ENCODE results near the gene ZNF138.
"Not testable (repeated sequence)": the region's sequence is repeated elsewhere in the genome, so short reads cannot be mapped to it uniquely, and the experiment has no call there.

The ZNF138 gene

DNA sequence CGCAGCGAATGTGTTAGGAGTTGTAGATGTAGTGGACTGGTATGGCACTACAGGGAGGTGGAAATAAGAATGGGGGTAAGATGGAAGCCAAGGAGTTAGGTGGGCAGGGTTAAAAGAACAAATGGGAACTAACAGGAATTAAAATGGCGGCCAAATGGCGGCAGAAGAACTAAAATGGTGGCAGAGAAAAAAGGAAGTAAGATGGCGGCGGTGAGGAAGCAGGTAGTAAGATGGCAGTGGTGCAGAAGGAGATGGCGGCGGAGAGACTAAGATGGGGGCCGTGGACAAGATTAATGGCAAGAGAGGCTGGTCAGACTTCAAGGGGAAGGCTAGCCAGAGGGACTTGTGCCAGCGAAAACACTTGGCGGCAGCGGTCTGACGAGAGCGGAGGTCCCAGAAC, 44.5 kb downstream of the ZNF138 start:
- no peak for DNase-seq (ENCODE audit: low read depth)

DNA sequence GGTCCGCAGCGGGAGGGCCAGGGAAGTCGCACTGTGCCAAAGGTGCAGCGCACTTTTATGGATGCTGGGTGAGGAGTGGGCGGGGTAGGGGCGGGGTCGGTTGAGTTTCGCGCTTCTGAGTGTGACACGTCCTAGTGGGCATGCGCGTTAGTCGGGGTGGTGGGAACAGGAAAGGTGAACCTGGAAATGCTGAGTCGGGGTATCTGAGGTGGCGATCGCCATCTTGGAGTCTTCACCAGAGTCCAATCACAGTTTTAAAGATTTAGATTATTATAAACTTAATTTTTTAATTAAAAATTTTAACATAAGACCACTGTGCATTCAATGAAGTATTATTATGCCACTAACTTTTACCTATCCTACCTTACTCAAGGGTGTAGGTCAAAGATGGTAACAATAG, 45.7 kb downstream of the ZNF138 start:
- DNase-seq (ENCODE audit: low read depth) = no peak

DNA sequence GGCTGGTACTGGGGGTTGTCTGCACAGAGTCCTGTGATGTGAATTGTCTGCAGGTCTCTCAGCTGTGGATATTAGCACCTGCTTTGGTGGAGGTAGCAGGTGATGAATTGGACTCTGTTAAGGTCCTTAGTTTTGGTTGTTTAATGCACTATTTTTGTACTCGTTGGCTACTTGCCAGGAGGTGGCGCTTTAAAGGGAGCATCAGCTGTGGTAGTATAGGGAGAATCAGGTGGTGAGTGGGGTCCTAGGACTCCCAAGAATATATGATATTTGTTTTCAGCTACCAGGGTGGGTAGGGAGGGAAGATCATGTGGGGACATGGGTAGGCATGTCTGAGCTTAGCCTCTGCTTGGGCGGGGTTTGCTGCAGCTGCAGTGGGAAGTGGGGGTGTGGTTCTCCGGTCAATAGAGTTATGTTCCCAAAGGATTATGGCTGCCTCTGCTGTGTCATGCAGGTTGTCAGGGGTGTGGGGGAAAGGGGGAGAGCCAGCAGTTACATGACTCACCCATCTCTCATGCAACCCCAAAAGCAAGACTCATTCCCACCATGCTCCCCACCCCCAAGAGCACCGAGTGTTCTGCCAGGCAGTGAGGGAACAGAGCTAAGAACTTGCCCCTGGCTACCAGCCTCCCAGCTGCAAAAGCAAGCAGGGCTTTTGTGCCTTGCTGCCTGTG, 55.2 kb downstream of the ZNF138 start:
- no peak for DNase-seq (ENCODE audit: low read depth)

DNA sequence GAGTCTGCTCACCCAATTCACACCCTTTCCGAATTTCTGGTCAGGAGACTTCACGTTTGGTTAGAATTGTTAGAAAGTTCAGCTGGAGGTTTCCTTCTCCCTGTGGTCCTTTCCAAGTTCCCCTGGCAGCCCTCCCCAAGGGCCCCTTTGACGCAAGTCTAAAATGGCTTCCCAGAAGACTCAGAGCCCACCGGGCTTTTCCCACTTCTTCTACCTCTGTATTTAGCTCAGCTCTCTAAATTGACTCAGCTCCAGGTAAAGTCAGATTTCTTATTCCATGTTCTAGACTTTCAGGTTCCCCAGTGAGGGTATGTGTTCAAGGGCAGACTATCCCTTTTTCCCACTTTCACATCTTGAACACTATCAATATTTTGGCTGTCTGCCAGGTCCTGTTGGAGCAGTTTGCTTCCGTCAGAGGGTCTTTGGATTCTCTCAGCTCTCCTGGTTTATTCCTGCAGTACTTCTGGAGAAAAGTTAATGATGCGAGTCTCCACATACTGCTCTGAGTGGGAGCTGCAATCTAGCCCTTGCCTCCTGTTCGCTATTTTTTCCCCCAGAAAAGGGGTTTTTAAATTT, 55.8 kb downstream of the ZNF138 start:
- no peak for DNase-seq (ENCODE audit: low read depth)

DNA sequence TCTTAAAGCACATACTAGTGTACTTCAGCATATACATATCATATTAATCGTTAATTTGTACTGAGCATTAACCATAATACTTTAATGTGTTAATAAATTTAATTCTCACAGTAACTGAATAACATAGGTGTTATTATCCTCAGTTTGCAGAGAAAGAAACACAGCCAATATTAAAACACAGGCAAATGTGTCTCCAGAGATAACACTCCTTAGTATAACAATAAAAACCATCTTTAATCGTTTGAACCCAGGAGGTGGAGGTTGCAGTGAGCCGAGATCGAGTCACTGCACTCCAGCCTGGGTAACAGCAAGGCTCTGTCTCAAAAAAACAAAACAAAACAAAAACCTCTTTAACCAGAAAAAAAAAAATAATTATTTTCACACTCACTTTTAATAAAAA, 59.5 kb downstream of the ZNF138 start:
- no peak for DNase-seq (ENCODE audit: low read depth)

DNA sequence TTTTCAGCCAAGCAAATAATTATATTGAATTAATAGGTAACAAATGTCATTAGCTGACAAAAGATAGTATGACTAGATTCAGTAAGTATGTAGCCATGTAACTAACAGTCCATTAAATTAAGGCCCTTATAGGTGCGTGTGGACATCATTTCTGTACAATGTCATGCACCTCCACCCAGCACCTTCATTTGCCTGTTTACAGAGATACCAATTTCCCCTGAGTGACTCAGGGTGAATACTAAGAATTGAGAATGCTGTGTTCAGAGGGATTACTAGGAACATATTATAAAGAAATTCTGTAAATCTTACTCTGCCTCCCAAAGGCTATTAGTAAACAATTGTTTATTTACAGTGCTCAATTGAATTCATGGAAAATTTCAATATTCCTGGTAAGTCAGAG, 60.7 kb downstream of the ZNF138 start:
- no peak for DNase-seq (ENCODE audit: low read depth)

DNA sequence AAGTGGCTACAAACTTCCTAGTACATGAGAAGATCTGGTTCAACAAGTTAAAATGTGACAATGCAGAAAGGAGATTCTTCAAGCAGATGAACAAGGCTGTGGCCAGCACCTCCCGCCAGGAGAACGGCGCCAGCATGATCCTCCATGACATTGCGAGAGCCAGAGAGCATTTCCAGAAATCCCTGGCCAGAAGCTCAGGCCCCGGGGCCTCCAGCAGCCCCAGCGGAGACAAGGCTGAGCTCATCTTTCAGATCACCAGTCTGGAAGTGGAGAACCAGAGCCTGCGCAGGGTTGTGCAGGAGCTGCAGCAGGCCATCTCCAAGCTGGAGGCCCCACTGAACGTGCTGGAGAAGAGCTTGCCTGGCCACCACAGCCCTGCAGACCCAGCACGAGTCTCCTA, 68.8 kb downstream of the ZNF138 start:
- DNase-seq (ENCODE audit: low read depth) = no peak

DNA sequence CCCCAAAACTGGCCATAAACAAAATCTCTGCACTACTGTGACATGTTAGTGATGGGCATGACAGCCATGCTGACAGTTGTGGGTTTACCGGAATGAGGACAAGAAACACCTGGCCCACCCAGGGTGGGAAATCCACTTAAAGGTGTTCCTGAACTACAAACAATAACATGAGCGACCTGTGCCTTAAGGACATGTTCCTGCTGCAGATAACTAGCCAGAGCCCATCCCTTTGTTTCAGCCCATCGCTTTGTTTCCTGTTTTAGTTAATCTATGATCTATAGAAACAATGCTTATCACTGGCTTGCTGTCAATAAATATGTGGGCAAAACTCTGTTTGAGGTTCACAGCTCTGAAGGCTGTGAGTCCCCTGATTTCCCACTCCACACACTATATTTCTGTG, 69.3 kb downstream of the ZNF138 start:
- DNase-seq (ENCODE audit: low read depth) = not testable (repeated sequence)

DNA sequence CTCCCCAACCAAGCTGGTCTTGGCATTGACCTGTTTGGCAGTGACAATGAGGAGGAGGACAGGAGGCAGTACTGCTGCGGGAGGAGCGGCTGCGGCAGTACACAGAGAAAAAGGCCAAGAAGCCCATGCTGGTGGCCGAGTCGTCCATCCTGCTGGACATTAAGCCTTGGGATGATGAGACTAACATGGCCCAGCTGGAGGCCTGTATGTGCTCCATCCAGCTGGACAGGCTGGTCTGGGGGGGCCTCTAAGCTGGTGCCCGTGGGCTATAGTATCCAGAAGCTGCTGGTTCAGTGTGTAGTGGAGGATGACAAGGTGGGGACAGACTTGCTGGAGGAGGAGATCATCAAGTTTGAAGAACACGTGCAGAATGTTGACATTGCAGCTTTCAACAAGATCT, 69.7 kb downstream of the ZNF138 start:
- no peak for DNase-seq (ENCODE audit: low read depth)

DNA sequence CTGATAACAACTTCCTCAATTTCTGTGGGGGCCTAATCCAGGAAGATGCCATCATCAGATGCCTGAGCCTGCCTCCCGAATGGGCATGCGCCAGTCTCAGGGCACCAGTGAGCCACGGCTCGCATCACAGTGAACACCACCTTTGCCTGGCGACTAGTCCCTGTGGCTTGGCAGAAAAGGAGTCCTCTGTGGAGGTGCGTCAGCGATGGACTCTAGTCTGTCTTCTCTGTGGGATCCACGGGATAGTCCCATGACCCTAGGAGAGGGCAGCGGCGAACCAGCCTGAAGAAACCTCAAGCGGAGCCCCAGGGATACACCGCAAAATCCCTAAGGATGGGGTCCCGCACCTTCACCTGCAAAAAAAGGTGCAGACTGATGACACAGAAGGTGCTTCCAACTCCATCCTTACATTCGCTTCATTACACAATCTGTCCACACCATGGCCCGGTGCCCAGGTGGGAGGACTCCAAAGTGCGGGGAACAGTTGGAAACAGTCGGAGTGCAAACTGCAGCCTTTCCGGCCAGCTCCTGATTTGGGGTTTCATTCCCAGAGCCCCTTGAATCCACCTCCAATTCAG, 73.7 kb downstream of the ZNF138 start:
- DNase-seq (ENCODE audit: low read depth) = no peak

DNA sequence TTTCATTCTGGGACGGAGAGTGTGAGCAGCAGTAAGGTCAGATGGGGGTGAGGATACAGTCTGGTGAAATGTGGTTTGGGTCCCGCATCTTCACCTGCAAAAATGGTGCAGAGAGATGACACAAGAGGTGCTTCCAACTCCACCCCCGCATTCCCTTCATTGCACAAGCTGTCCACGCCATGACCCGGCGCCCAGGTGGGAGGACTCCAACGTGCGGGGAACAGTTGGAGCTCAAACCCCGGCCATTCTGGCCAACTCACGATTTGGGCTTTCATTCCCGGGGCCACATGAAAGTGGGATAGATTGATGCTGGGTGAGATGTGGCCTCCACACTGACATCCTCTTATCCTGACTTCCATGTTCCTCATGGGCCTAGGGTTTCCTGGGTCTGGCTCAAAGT, 74.3 kb downstream of the ZNF138 start:
- no peak for DNase-seq (ENCODE audit: low read depth)

DNA sequence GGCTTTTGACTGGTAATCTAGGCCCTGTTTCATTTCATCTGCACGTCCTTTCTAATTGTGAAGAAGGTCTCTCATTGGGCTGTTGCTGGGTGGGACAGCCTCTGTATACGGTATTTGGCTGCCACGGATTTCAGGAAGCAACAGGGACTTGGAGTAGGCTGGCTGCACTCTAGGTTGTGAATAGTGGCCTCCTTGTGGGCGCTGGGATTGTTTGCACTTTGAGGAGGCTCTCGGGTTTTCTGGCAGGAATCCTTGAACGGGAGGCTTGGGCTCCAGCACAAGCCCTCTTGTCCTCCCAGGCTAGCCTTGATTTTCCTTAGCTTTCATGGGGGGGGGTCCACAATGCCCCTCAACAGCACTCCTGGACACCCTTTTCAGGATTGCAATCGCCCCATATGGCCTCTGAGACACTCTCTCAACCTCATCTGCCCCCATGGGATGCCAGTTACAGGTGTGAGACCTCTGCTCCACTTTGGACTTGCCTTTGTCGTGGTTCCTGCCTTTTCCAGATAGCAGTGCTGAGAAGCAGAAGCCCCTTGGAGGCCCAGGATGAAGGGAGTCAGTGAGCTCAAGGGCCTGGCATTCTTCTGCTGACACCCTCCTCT, 75.0 kb downstream of the ZNF138 start:
- DNase-seq (ENCODE audit: low read depth) = no peak

DNA sequence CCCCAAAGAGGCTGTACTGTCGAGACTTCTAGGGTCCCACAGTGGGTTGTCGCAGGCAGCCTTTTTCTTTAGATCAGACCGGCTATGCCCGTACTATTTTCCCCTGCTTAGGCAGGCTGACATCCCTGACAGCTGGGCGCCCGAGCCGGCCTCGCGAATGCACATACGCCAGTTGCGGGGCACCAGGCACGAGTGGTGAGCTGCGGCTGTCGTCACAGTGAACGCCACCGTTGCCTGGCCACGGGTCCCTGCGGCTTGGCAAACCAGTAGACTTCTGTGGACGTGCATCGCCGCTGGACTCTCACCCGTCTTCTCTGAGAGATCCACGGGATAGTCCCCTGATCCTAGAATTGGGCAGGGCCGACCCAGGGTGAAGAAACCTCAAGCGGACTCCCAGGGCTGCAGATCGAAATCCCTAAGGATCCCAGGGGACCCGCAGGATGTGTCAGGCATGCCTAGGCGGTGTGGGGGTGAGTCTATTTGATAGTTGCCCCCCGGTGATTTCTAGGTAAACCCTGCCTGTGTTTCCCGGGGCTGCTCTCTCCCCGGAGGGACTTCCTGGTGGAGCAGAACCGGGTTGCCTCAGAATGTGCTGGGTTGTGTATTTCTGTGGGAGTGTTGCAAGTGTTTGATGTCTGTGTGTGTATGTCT, 75.8 kb downstream of the ZNF138 start:
- DNase-seq (ENCODE audit: low read depth) = no peak

DNA sequence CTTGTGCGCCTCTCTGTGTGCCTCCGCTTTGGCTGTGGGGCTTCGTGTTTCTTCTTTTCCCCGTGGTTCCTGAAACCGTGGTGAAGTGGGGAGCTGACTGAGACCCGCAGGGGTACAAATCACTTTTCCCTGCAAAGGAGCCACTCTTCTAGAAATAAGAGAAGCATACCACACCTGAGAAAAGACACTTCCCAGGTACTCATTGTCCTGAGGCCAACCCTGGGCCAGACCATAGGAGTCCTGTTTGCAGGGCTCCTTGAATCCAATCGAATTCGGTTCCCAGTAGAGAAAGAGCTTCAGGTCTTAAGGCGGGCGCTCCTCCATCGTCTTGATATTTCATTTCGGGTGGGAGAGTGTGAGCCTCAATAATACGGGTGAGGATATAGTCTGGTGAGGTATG, 76.4 kb downstream of the ZNF138 start:
- no peak for DNase-seq (ENCODE audit: low read depth)

DNA sequence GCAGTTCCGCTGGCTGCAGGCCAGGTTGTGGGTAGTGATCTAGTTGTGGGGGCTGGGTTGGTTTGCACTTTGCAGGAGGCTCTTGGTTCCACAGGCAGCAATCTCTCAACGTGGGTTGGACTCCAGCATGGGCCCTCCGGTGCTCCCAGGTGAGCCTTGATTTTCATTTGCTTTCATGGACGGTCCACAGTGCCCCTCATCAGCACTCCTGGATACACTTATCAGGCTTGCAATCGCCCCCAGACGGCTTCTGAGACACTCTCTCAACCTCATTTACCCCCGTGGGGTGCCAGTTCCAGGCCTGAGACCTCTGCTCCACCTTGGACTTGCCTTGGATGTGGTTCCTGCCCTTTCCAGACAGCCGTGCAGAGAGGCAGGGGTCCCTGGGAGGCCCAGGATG, 77.5 kb downstream of the ZNF138 start:
- no peak for DNase-seq (ENCODE audit: low read depth)

DNA sequence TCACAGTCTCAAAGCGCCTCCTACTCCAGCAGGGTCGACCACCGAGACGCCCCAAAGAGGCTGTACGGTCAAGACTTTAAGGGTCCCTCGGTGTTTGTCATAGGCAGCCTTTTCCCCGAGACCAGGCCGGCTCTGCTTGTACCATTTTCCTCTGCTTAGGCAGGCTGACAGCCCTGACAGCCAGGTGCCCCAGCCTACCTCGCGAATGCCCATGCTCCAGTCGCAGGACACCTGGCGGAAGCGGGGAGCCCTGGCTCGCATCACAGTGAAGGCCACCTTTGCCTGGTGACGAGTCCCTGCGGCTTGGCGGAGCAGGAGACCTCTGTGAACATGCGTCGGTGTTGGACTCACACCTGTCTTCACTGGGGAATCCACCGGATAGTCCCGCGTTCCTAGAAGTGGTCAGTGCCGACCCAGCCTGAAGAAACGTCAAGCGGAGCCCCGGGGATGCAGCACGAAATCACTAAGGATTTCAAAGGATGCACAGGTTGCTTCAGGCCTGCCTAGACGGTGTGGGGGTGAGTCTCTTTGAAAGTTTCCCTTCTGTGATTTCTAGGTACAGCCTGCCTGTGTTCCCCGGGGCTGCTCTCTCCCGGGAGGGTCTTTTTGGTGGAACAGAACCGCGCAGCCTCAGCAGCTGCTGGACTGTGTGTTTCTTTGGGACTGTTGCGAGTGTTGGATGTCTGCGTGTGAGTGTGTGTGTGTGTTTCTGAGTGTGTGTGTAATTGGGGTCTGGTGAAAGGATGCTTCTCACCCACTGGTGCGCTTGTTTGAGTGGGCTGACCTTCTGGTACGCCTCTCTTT, 78.3 kb downstream of the ZNF138 start:
- DNase-seq (ENCODE audit: low read depth) = no peak

DNA sequence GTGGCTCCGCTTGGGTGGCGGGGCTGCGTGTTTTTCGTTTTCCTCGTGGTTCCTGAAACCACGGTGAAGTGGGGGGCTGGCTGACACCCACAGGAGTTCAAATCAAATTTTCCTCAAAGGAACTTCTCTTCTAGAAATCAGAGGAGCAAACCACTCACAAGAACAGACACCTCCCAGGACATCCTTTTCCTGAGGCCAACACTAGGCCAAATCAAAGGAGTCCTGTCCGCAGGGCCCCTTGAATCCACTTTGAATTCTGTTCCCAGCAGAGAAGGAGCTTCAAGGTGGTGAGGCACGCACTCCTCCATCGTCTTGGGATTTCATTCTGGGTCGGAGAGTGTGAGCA, 78.9 kb downstream of the ZNF138 start:
- DNase-seq (ENCODE audit: low read depth) = no peak

DNA sequence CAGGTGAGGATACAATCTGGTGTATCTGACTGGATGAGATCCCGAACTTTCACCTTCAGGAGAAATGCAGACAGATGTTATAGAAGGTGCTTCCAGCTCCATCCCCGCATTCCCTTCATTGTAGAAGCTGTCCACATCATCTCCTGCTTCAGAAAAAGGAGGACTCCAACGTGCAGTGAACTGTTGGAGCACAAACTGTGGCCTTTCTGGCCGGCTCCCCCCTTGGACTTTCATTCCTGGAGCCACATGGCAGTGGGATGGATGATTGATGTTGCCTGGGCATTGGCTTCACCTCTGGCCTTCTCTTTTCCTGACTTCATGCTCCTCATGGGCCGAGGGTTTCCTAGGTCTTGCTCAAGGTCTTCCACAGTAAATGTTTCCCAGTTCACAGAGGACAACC, 79.3 kb downstream of the ZNF138 start:
- DNase-seq (ENCODE audit: low read depth) = no peak

DNA sequence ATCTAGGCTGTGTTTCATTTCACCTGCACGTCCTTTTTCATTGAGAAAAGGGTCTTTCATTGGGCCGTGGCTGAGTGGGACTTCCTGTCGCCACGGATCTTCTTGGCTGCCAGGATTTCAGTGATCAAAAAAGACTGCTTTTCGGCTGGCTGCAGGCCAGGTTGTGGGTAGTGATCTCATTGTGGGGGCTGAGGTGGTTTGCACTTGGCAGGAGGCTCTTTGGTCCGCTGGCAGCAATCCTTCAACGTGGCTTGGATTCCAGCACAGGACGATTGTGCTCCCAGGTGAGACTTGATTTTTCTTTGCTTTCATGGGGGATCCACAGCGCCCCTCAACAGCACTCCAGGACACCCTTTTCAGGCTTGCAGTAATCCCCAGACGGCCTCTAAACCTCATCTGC, 79.9 kb downstream of the ZNF138 start:
- no peak for DNase-seq (ENCODE audit: low read depth)

DNA sequence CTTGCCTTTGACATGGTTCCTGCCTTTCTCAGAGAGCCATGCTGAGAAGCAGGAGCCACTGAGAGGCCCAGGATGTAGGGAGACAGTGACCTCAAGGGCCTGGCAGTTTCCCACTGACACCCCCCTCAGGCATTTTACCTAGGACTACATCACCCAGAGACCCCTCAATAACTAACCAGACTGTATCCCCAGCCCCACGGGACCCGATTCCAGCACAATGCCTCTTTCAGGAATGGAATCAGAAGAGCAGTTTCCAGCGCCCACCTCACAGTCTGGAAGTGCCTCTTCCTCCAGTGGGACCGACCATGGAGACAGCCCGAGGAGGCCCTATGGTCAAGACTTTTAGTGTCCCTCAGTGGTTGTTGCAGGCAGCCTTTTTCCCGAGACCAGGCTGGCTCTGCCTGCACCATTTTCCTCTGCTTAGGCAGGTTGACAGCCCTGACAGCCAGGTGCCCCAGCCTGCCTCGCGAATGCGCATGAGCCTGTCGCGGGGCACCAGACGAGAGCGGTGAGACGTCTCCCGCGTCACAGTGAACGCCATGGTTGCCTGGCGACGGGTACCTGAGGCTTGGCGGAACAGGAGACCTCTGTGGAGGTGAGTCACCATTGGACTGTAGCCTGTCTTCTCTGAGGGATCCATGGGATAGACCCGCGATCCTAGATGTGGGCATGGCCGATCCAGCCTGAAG, 80.5 kb downstream of the ZNF138 start:
- DNase-seq (ENCODE audit: low read depth) = no peak

DNA sequence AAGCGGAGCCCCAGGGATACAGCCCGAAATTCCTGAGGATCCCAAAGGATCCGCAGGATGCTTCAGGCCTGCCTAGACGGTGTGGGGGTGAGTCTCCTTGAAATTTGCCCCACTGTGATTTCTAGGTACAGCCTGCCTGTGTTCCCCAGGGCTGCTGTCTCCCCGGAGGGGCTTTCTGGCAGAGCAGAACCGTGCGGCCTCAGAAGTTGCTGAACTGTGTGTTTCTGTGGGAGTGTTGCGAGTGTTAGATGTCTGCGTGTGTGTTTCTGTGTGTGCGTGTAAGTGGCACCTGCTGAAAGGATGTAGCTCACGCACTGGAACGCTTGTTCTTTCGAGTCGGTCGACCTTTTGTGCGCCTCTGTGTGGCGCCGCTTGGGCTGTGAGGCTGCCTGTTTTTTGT, 81.0 kb downstream of the ZNF138 start:
- no peak for DNase-seq (ENCODE audit: low read depth)
